ENCODE results near the gene KRT82.

KRT82 gene

GRCh38 chr12:52442600-52443061 lies 36.5 kb upstream of the KRT82 start:
- Histone ChIP-seq H2AFZ (ENCODE audit: low read length) (no peak overlapping the region), H3K9ac (ENCODE audit: low read length) (no peak overlapping the region), H3K4me1 (ENCODE audit: low read length) (no peaks in the 10 kb centered on the region), H3K9me3 (replicated peaks; ENCODE audit: insufficient read depth, low read length) (no peaks in the 10 kb centered on the region), H3K27me3 (replicated peaks; ENCODE audit: insufficient read depth, low read length) (peaks cover 24% of the 10 kb centered on the region; the same call in 1 of the 2 replicates), H3K4me3 (ENCODE audit: low read length) (no peak overlapping the region), H4K20me1 (ENCODE audit: insufficient read depth, low read length) (no peaks in the 10 kb centered on the region), H3K79me2 (ENCODE audit: low read length) (no peaks in the 10 kb centered on the region), H3K9me2 (replicated peaks; ENCODE audit: insufficient read depth, low read length) (no peaks in the 10 kb centered on the region), H3K4me2 (ENCODE audit: low read depth, low read length) (no peak overlapping the region), H3F3A (ENCODE audit: insufficient read depth, low read length) (no peaks in the 10 kb centered on the region), H3K27ac (ENCODE audit: low read length) (no peak overlapping the region), H3K36me3 (replicated peaks; ENCODE audit: insufficient read depth, low read length) (no peaks in the 10 kb centered on the region)
- no peak for TF ChIP-seq EZH2 (optimal IDR thresholded peaks at IDR 0.05; ENCODE audit: low read depth, low read length)
- TF ChIP-seq EZH2phosphoT487 (IDR thresholded peaks at IDR 0.05; ENCODE audit: low read length), result no peak
- no peak for TF ChIP-seq CTCF (IDR thresholded peaks at IDR 0.05; ENCODE audit: low read length)
- DNase-seq, result no peak

GRCh38 chr12:52441320-52441911 lies 35.3 kb upstream of the KRT82 start:
- TF ChIP-seq EZH2phosphoT487 (IDR thresholded peaks at IDR 0.05; ENCODE audit: low read length) (no peak), EZH2 (optimal IDR thresholded peaks at IDR 0.05; ENCODE audit: low read depth, low read length) (no peak), CTCF (IDR thresholded peaks at IDR 0.05; ENCODE audit: low read length) (no peak)
- DNase-seq, result no peak
- H3K79me2 ChIP-seq (ENCODE audit: low read length), result no peaks in the 10 kb centered on the region
- no peaks in the 10 kb centered on the region for H3K9me3 ChIP-seq (replicated peaks; ENCODE audit: insufficient read depth, low read length)
- H3K4me3 ChIP-seq (ENCODE audit: low read length), result no peak overlapping the region
- no peaks in the 10 kb centered on the region for H3K4me1 ChIP-seq (ENCODE audit: low read length)
- H4K20me1 ChIP-seq (ENCODE audit: insufficient read depth, low read length), result no peaks in the 10 kb centered on the region
- no peak overlapping the region for H2AFZ ChIP-seq (ENCODE audit: low read length)
- H3K9me2 ChIP-seq (replicated peaks; ENCODE audit: insufficient read depth, low read length), result no peaks in the 10 kb centered on the region
- peaks cover 32% of the 10 kb centered on the region for H3K27me3 ChIP-seq (replicated peaks; ENCODE audit: insufficient read depth, low read length)
- H3F3A ChIP-seq (ENCODE audit: insufficient read depth, low read length), result no peaks in the 10 kb centered on the region
- no peak overlapping the region for H3K4me2 ChIP-seq (ENCODE audit: low read depth, low read length)
- H3K9ac ChIP-seq (ENCODE audit: low read length), result no peak overlapping the region
- H3K27ac ChIP-seq (ENCODE audit: low read length), result no peak overlapping the region
- H3K36me3 ChIP-seq (replicated peaks; ENCODE audit: insufficient read depth, low read length), result no peaks in the 10 kb centered on the region

- no peak for TF ChIP-seq EZH2phosphoT487 (IDR thresholded peaks at IDR 0.05; ENCODE audit: low read length)
- TF ChIP-seq EZH2 (optimal IDR thresholded peaks at IDR 0.05; ENCODE audit: low read depth, low read length), result no peak
- TF ChIP-seq CTCF (IDR thresholded peaks at IDR 0.05; ENCODE audit: low read length), result no peak
- Histone ChIP-seq H3K9ac (ENCODE audit: low read length) (no peak overlapping the region), H3K27ac (ENCODE audit: low read length) (no peak overlapping the region), H4K20me1 (ENCODE audit: insufficient read depth, low read length) (no peaks in the 10 kb centered on the region), H2AFZ (ENCODE audit: low read length) (no peak overlapping the region), H3K4me2 (ENCODE audit: low read depth, low read length) (no peak overlapping the region), H3K9me3 (replicated peaks; ENCODE audit: insufficient read depth, low read length) (no peaks in the 10 kb centered on the region), H3K27me3 (replicated peaks; ENCODE audit: insufficient read depth, low read length) (peaks cover 38% of the 10 kb centered on the region), H3K4me3 (ENCODE audit: low read length) (no peak overlapping the region), H3K79me2 (ENCODE audit: low read length) (no peaks in the 10 kb centered on the region), H3K9me2 (replicated peaks; ENCODE audit: insufficient read depth, low read length) (no peaks in the 10 kb centered on the region), H3F3A (ENCODE audit: insufficient read depth, low read length) (no peaks in the 10 kb centered on the region), H3K4me1 (ENCODE audit: low read length) (no peaks in the 10 kb centered on the region), H3K36me3 (replicated peaks; ENCODE audit: insufficient read depth, low read length) (no peaks in the 10 kb centered on the region)
- DNase-seq, result no peak
These were observed 34.7 kb upstream of the KRT82 start for GRCh38 chr12:52440821-52441319.
